WTC11 (cell line): ENCODE data around the gene DCTPP1. TPM values are rescaled to one million over a fixed set of nuclear protein-coding genes. Genes with fewer than 3 reads are reported as not detected.

Source experiments
- ATAC-seq: fragments of 200-7000 bp; cut with Tn5 transposase; 2 replicates; pipeline ENCODE4 v1.10.0; 2021; ENCODE audit warnings: mild to moderate bottlenecking, moderate library complexity
- CTCF ChIA-PET: fragments of 300-600 bp; sonication (Branson Sonifier 250); formaldehyde crosslinking; loops from one replicate; lab custom pipeline; 2021; ENCODE audit warnings: antibody characterized with exemption; lab: Charles Lee
- POLR2A ChIA-PET: fragments of 350-600 bp; sonication (Branson Sonifier 250); formaldehyde crosslinking; loops from one replicate; lab custom pipeline; 2021; ENCODE audit warnings: antibody characterized with exemption; lab: Charles Lee
- DNase-seq: peaks from one replicate; pipeline ENCODE4 v3.0.0; 2021; ENCODE audit warnings: low spot score
- H3K27ac Mint-ChIP-seq: 2 replicates; pipeline ENCODE4 v1.8.0; 2021; ENCODE audit warnings: mixed read lengths
- H3K27me3 Mint-ChIP-seq: 2 replicates; pipeline ENCODE4 v1.8.0; 2021; ENCODE audit warnings: low read depth, mild to moderate bottlenecking, moderate library complexity, mixed read lengths
- H3K36me3 Mint-ChIP-seq: 2 replicates; pipeline ENCODE4 v1.8.0; 2021; ENCODE audit warnings: mixed read lengths
- H3K4me1 Mint-ChIP-seq: 2 replicates; pipeline ENCODE4 v1.8.0; 2022; ENCODE audit warnings: mixed read lengths
- H3K4me3 Mint-ChIP-seq: 2 replicates; pipeline ENCODE4 v1.8.0; 2021; ENCODE audit warnings: mild to moderate bottlenecking, moderate library complexity, mixed read lengths
- H3K9me3 Mint-ChIP-seq: 2 replicates; pipeline ENCODE4 v1.8.0; 2021; ENCODE audit warnings: mixed read lengths
- ARID4B ChIP-seq: sonication (generic); formaldehyde crosslinking; IDR thresholded peaks from 2 replicates; pipeline ENCODE4 v1.8.0; 2023; ENCODE audit warnings: missing genetic modification reagents, mild to moderate bottlenecking, borderline replicate concordance
- CTCF ChIP-seq: fragments of 200-600 bp; IDR thresholded peaks from 2 replicates; pipeline ENCODE4 v1.8.0; 2022; ENCODE audit warnings: antibody characterized with exemption
- GTF2I ChIP-seq: fragments of 250-450 bp; sonication (Bioruptor Pico); conservative IDR thresholded peaks from 2 replicates; pipeline ENCODE4 v1.4.0; 2021; ENCODE audit warnings: mild to moderate bottlenecking
- HMGXB4 ChIP-seq: sonication (generic); formaldehyde crosslinking; IDR thresholded peaks from 2 replicates; pipeline ENCODE4 v1.8.1; 2023; ENCODE audit warnings: mild to moderate bottlenecking, moderate library complexity, missing genetic modification reagents
- NFYB ChIP-seq: sonication (generic); formaldehyde crosslinking; conservative IDR thresholded peaks from 2 replicates; pipeline ENCODE4 v1.8.0; 2022; ENCODE audit warnings: low read depth, missing genetic modification reagents
- PRDM15 ChIP-seq: sonication (generic); formaldehyde crosslinking; IDR thresholded peaks from 2 replicates; pipeline ENCODE4 v1.8.0; 2022; ENCODE audit warnings: missing genetic modification reagents
- PREB ChIP-seq: sonication (generic); formaldehyde crosslinking; IDR thresholded peaks from 2 replicates; pipeline ENCODE4 v1.8.1; 2022; ENCODE audit warnings: mild to moderate bottlenecking, missing genetic modification reagents, moderate library complexity, borderline replicate concordance
- SOX15 ChIP-seq: fragments of 250-450 bp; sonication (Bioruptor Pico); IDR thresholded peaks from 2 replicates; pipeline ENCODE4 v1.9.0; 2021; ENCODE audit warnings: mild to moderate bottlenecking
- STAT6 ChIP-seq: sonication (generic); formaldehyde crosslinking; conservative IDR thresholded peaks from 2 replicates; pipeline ENCODE4 v1.8.1; 2023; ENCODE audit warnings: mild to moderate bottlenecking, low read depth, missing genetic modification reagents, moderate library complexity
- TCF7 ChIP-seq: sonication (generic); formaldehyde crosslinking; IDR thresholded peaks from 2 replicates; pipeline ENCODE4 v1.8.0; 2022; ENCODE audit warnings: mild to moderate bottlenecking, low read depth, missing genetic modification reagents, moderate library complexity
- TEAD4 ChIP-seq: sonication (generic); formaldehyde crosslinking; IDR thresholded peaks from 2 replicates; pipeline ENCODE4 v1.8.0; 2022; ENCODE audit warnings: mild to moderate bottlenecking, missing genetic modification reagents
- ZNF121 ChIP-seq: sonication (generic); formaldehyde crosslinking; IDR thresholded peaks from 2 replicates; pipeline ENCODE4 v1.8.0; 2023; ENCODE audit warnings: missing genetic modification reagents
- ZNF138 ChIP-seq: sonication (generic); formaldehyde crosslinking; conservative IDR thresholded peaks from 2 replicates; pipeline ENCODE4 v1.8.1; 2022; ENCODE audit warnings: mild to moderate bottlenecking, moderate library complexity, missing genetic modification reagents
- ZNF232 ChIP-seq: sonication (generic); formaldehyde crosslinking; IDR thresholded peaks from 2 replicates; pipeline ENCODE4 v1.8.0; 2022; ENCODE audit warnings: mild to moderate bottlenecking, missing genetic modification reagents
- ZNF423 ChIP-seq: fragments of 250-450 bp; sonication (Bioruptor Pico); IDR thresholded peaks from 2 replicates; pipeline ENCODE4 v2.1.2; 2022; ENCODE audit warnings: mild to moderate bottlenecking, moderate library complexity
- ZNF425 ChIP-seq: fragments of 250-450 bp; sonication (Bioruptor Pico); conservative IDR thresholded peaks from 2 replicates; pipeline ENCODE4 v1.9.0; 2021; ENCODE audit warnings: mild to moderate bottlenecking
- ZNF512 ChIP-seq: sonication (generic); formaldehyde crosslinking; IDR thresholded peaks from 2 replicates; pipeline ENCODE4 v1.8.1; 2022; ENCODE audit warnings: missing genetic modification reagents, borderline replicate concordance
- total RNA-seq: library from RNA; stranded (reverse); gene quantifications from 3 replicates; pipeline ENCODE4 v1.2.3, GENCODE V29; 2021

The DCTPP1 gene
- total RNA-seq, 1 experiment from 2014 or later = 70.5 TPM

GRCh38 chr16:30474074-30474452, 44.2 kb upstream of the DCTPP1 start:
- H3K27ac Mint-ChIP-seq = no peak overlapping the region
- peaks cover 15% of the 10 kb centered on the region for H3K27me3 Mint-ChIP-seq
- no peak overlapping the region for H3K4me3 Mint-ChIP-seq
- H3K9me3 Mint-ChIP-seq = peaks cover 3% of the 10 kb centered on the region
- CTCF ChIA-PET = interaction anchor here (1.7 to 2.0 kb wide), 2 partner anchors 44 to 141 kb away, joined by 6 to 7 read pairs; partner anchors contain the start of gene DCTPP1
- POLR2A ChIA-PET = no interaction called here
- no peak for DNase-seq
- H3K36me3 Mint-ChIP-seq = no peaks in the 10 kb centered on the region
- H3K4me1 Mint-ChIP-seq = no peaks in the 10 kb centered on the region
- no peak for ATAC-seq
- TF ChIP-seq STAT6 (CRISPR knock-in tag) = no peak
- no peak for TF ChIP-seq CTCF
- TF ChIP-seq ZNF138 (CRISPR knock-in tag) = no peak
- TF ChIP-seq GTF2I = no peak
- no peak for TF ChIP-seq ZNF425 (CRISPR knock-in tag)
- TF ChIP-seq ZNF121 (CRISPR knock-in tag) = no peak
- no peak for TF ChIP-seq PREB (CRISPR knock-in tag)
- TF ChIP-seq TEAD4 (CRISPR knock-in tag) = no peak
- TF ChIP-seq TCF7 = no peak
- no peak for TF ChIP-seq SOX15 (CRISPR knock-in tag)
- TF ChIP-seq ZNF232 (CRISPR knock-in tag) = no peak
- no peak for TF ChIP-seq ZNF423
- TF ChIP-seq NFYB (CRISPR knock-in tag) = no peak
- no peak for TF ChIP-seq PRDM15 (CRISPR knock-in tag)
- TF ChIP-seq HMGXB4 (CRISPR knock-in tag) = no peak
- no peak for TF ChIP-seq ARID4B (CRISPR knock-in tag)
- no peak for TF ChIP-seq ZNF512
